GM18858 (cell line): Measurements from ENCODE around the gene UBR4.

Experiments
- ATAC-seq: cut with Tn5 transposase; IDR thresholded peaks from one replicate; pipeline ENCODE4 v1.9.1; 2021; ENCODE audit not compliant: unreplicated experiment

Gene UBR4

GRCh38 chr1:19038732-19039131 is 171.3 kb downstream of the UBR4 start:
- ATAC-seq, result no peak

GRCh38 chr1:19038096-19038495 is 172.0 kb downstream of the UBR4 start:
- ATAC-seq, result no peak

- no peak for ATAC-seq
These were observed 172.4 kb downstream of the UBR4 start for GRCh38 chr1:19037659-19038058.

- ATAC-seq, result no peak
These were observed 173.1 kb downstream of the UBR4 start for GRCh38 chr1:19036813-19037605.

GRCh38 chr1:19036041-19036812 is 173.8 kb downstream of the UBR4 start:
- no peak for ATAC-seq

GRCh38 chr1:19035377-19036040 is 174.6 kb downstream of the UBR4 start:
- ATAC-seq, result no peak

- no peak for ATAC-seq
These were observed 175.3 kb downstream of the UBR4 start for GRCh38 chr1:19034721-19035120.

GRCh38 chr1:19033926-19034680 is 176.0 kb downstream of the UBR4 start:
- ATAC-seq, result no peak

GRCh38 chr1:19033515-19033839 is 176.6 kb downstream of the UBR4 start:
- no peak for ATAC-seq

- no peak for ATAC-seq
These were observed 177.2 kb downstream of the UBR4 start for GRCh38 chr1:19032701-19033514.

- ATAC-seq, result no peak
These were observed 177.7 kb downstream of the UBR4 start for GRCh38 chr1:19032413-19032695.

- no peak for ATAC-seq
These were observed 180.6 kb downstream of the UBR4 start for GRCh38 chr1:19029191-19030085.

GRCh38 chr1:19028546-19029129 is 181.4 kb downstream of the UBR4 start:
- ATAC-seq, result no peak

- ATAC-seq, result no peak
These were observed 182.0 kb downstream of the UBR4 start for GRCh38 chr1:19028110-19028509.
